Transverse colon (tissue), 4 donors: ENCODE results near the gene IRF8.

ENCODE experiments used
- POLR2A ChIP-seq: fragments of 450-650 bp; IDR thresholded peaks from one replicate; pipeline ENCODE4 v1.6.1; 2016; ENCODE audit warnings: antibody characterized with exemption, mild to moderate bottlenecking, moderate library complexity
- POLR2AphosphoS5 ChIP-seq, 3 donors: sonication (generic); formaldehyde crosslinking; IDR thresholded peaks; one replicate each; pipeline ENCODE4 v1.6.1; 2016; ENCODE audit warnings: antibody characterized with exemption in 3 of 3
- TF ChIP-seq, protein P1 (sequence below), 5 experiments: fragments of 200-600 bp in 3 of 5; fragments of 450-650 bp in 2 of 5; sonication (generic) in 3 of 5; IDR thresholded peaks; 1 replicate in 2 of 5; 2 replicates in 3 of 5; pipeline ENCODE4 v1.5.1; 2016 to 2017; ENCODE audit warnings: antibody characterized with exemption in 5 of 5, inconsistent platforms in 3 of 5, mild to moderate bottlenecking in 2 of 5, moderate library complexity in 1 of 5

DNA sequence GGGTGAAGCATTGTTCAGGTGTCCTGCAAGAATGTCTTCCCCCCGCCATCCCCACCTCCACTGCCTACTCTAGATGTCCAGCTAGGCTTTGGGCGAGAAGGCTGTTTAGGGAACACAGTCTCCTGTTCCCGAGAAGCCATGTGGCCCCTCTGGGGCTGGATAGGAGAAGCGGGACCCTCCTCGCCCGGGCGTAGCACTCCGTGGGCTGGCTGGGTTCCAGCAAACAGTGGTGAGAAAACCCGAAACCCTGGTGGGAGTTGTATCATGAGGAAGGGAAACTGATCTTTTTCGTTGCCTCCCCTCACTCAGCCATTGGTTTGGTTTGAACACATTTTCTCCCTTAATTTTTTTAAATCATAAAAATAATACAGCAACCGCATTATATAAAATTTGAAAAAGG is 56.6 kb downstream of the IRF8 start:
- TF ChIP-seq, protein P1, sequence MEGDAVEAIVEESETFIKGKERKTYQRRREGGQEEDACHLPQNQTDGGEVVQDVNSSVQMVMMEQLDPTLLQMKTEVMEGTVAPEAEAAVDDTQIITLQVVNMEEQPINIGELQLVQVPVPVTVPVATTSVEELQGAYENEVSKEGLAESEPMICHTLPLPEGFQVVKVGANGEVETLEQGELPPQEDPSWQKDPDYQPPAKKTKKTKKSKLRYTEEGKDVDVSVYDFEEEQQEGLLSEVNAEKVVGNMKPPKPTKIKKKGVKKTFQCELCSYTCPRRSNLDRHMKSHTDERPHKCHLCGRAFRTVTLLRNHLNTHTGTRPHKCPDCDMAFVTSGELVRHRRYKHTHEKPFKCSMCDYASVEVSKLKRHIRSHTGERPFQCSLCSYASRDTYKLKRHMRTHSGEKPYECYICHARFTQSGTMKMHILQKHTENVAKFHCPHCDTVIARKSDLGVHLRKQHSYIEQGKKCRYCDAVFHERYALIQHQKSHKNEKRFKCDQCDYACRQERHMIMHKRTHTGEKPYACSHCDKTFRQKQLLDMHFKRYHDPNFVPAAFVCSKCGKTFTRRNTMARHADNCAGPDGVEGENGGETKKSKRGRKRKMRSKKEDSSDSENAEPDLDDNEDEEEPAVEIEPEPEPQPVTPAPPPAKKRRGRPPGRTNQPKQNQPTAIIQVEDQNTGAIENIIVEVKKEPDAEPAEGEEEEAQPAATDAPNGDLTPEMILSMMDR (IDR thresholded peaks at IDR 0.05) = no peak
- TF ChIP-seq POLR2A = no peak
- TF ChIP-seq POLR2AphosphoS5 (IDR thresholded peaks at IDR 0.05) = no peak
